ENCODE measurements around the gene AKAP1.

GRCh38 chr17:57145347-57145746 lies 60.3 kb downstream of the AKAP1 start:
- TF ChIP-seq, protein P1, sequence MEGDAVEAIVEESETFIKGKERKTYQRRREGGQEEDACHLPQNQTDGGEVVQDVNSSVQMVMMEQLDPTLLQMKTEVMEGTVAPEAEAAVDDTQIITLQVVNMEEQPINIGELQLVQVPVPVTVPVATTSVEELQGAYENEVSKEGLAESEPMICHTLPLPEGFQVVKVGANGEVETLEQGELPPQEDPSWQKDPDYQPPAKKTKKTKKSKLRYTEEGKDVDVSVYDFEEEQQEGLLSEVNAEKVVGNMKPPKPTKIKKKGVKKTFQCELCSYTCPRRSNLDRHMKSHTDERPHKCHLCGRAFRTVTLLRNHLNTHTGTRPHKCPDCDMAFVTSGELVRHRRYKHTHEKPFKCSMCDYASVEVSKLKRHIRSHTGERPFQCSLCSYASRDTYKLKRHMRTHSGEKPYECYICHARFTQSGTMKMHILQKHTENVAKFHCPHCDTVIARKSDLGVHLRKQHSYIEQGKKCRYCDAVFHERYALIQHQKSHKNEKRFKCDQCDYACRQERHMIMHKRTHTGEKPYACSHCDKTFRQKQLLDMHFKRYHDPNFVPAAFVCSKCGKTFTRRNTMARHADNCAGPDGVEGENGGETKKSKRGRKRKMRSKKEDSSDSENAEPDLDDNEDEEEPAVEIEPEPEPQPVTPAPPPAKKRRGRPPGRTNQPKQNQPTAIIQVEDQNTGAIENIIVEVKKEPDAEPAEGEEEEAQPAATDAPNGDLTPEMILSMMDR (IDR thresholded peaks at IDR 0.05), result no peak
- no peak for TF ChIP-seq POLR2A (IDR thresholded peaks at IDR 0.05)

Measured in prostate gland (tissue), 2 donors.